T-helper 2 cell (primary cell): ENCODE data around the gene NTF4.

ENCODE experiments used
- DNase-seq, 5 experiments: peaks; one replicate each; pipeline versions ENCODE4 v3.0.0 to v3.0.0-alpha.2; 2012 to 2022
- total RNA-seq, 2 donors: gene quantifications; one replicate each; lab custom pipeline; 2026; lab: John Stamatoyannopoulos, UW

Gene NTF4, protein sequence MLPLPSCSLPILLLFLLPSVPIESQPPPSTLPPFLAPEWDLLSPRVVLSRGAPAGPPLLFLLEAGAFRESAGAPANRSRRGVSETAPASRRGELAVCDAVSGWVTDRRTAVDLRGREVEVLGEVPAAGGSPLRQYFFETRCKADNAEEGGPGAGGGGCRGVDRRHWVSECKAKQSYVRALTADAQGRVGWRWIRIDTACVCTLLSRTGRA
- total RNA-seq: 0 reads per million in 2 donors

- DNase-seq: no peak
Measured at GRCh38 chr19:49064768-49065611, at the start of gene NTF4. Gene NTF4 (minus strand): TSS chr19:49064818. CDS start chr19:49061997, 2,821 bp downstream.

DNA sequence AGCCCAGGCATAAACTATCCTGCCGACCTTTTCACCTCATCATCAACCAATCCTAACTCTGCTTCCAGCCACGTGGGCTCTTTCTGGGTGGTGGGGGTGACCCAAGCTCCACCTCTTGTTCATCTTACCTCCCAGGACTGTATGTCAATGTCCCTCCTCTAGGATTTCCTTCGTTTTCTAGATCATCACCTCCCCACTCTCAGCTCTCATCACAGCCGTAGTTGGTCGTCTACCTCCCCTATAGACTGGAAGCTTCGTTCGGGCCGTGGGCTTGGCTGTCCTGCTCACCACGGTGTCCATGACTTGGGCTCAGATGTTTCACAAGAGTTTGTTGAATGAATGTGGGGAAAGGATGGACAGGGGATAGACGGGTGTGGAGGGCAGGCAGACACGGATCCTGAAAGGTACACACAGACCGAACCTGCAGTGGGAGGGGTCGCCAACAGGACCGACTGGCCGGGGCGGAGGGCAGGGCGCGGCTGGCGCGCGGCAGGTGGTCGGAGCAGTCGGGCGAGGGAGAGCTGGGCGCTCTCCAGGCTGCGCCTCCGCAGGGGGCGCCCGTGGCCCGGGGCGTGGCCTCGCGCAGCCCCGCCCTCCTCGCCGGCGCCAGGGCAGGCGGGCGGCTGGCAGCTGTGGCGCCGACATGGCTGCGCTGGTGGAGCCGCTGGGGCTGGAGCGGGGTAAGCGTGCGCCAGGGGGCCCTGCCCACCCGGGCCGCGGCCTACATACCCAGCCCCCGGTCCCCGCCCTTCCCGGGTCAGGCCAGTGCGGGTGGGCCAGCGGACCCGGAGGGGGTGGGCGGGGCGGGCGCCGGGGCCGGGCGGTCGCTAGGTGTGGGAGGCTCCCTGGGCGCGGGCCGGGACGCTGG, 49.4 kb upstream of the NTF4 start, which contains the start of gene LIN7B:
LIN7B (plus strand) TSS at position 609 of the 868 bp plus-strand sequence; CDS start at position 644, 35 bp downstream.
- DNase-seq: peak; percentile 53 to 78 (median 70)

GRCh38 chr19:49111218-49111998, 46.8 kb upstream of the NTF4 start:
- no peak for DNase-seq

GRCh38 chr19:49110567-49110966, 45.9 kb upstream of the NTF4 start:
- DNase-seq: no peak

GRCh38 chr19:49109569-49110233, 45.1 kb upstream of the NTF4 start:
- no peak for DNase-seq

- DNase-seq: no peak
Measured at GRCh38 chr19:49109051-49109450, 44.4 kb upstream of the NTF4 start.

GRCh38 chr19:49107625-49108459, 43.2 kb upstream of the NTF4 start:
- no peak for DNase-seq

DNA sequence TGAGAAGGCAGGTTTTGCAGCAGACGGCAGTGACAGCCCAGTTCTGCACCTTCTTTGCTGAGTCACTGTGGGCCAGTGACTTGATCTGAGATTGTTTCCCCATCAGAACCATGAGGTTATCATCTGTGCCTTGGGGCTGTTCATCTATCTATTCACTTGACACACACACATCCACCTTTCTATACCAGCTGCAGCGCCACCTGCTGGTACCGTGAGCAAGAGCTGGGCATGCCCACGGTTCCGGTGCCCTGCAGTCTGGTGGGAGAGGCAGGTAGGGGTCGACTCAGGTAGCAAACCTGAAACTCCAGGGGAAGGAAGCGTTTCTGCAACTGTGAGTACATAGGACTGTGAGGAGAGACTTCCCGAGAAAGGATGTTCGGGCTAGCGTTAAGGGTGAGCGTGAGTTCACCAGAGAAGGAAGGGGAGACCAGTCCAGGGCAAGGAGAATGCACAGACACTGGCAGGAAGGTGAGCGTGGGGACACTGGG, 42.1 kb upstream of the NTF4 start:
- peak in 3 of 5 experiments; percentile 56 to 68 (median 56) for DNase-seq

- no peak for DNase-seq
Measured at GRCh38 chr19:49104229-49104864, 39.7 kb upstream of the NTF4 start.

DNA sequence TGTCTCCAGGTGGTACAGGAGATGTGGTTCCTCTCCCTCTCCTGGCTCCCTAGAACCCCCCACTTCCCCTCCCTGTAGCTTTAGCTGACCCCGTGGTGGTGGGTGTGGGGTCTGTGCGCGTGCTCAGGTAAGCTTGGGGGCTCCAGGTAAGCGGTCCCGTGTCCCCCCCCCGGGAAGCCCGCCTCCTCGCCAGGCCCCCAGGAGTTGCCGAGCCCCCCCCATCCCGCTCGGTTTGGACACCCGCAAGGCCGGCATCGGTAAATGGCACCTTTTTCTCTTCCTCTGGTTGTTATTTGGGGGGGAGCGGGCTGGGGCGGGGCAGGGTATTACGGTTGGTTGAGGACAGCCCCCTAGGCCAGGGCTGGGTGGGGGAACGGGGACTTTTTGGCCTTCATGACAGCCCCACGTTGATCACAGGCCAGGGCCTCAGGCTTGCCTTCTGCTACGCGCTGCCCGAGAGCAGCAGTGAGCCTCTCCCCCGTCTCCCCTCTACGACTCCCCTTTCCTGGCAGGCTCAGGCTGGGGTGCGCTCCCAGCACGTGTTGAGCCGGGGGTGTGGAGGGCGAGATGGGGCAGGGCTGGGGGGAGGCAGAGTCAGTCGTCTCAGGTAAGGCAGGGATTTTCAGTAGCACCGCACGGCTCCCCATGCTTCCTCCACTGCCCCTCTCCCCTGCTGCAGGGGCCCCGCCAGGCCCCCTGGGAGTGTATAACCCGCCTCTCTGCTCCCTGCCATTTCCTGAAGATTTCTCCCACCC, 38.9 kb upstream of the NTF4 start:
- no peak for DNase-seq

DNA sequence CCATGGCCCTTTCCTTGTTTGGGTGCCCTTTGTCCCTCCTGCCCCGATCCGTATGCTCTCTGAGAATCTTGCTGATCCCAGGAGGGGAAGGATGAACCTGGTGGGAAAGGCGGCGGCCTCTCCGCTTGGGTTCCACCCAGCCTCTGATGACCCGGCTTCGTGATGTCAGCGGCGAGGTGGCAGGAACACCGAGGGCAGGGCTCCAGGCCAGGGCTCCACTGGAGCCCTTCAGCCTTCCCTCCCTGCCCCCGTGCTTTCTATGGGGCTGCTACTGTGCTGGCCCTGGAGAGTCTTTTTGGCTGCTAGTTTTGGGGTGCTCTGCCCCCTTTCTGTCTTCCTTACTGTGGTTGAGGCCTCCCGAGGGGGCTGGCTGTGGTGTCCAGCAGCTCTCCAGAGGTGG, 37.7 kb upstream of the NTF4 start:
- no peak for DNase-seq

- DNase-seq: no peak
Measured at GRCh38 chr19:49101160-49101559, 36.5 kb upstream of the NTF4 start.

GRCh38 chr19:49098795-49099194, 34.2 kb upstream of the NTF4 start:
- DNase-seq: no peak

DNA sequence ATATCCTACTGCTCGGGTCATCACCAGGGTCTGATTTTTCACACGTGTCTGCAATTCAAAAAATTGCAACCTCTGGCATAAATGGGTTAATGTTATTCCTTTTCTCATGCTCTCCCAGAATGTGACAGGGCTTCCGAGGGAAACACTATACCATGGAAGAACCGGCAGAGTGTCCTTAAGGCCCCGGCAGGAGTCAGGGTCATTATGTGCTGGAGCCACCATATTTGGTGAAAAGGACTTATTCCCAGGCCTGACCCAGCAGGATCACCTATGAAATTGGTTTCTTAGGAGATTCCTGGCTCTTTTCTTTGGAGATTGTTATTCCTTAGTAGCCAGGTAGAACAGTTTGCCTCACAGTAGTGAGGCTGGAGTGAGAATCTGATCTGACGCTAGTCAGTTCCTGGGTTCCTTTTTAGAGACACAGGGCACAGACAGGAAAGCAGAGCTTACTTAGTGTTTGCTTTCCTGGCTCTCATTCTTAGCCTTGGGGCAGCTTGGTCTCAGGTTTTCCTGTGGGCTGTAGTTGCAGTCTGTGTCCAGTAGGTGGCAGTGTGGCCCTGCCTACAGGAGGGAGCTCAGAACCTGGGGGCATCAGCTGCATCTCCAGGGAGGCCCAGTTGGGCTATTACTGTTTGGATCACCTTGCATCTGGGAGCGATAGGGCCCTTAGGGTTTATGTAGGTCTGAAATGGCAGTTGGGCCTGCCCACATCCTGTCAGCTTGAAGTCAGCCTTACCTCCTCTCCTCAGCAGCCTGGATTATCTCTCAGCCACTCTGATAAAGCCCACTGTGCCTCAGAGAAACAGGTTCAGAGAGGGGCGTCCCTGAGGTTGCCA, 33.1 kb upstream of the NTF4 start:
- peak; percentile 44 to 82 (median 59) for DNase-seq

- no peak for DNase-seq
Measured at GRCh38 chr19:49094505-49095482, 30.2 kb upstream of the NTF4 start.

DNA sequence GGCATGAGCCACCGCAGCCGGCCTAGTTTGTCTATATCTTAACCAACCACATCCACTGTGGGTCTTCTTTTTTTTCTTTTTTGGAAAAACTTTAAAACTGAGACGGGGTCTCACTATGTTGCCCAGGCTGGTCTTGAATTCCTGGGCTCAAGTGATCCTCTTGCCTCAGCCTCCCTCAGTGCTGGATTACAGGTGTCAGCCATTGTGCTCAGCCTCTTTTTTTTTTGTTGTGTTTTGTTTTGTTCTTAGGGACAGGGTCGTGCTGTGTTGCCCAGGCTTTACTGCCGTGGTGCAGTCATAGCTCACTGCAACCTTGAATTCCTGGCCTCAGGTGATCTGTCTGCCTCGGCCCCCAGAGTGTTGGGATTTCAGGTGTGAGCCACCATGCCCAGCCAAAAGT, 28.1 kb upstream of the NTF4 start:
- no peak for DNase-seq
